ENCODE data around the gene LRRC17. TPM values are rescaled to one million over a fixed set of nuclear protein-coding genes. Genes with fewer than 3 reads are reported as not detected.

LRRC17 gene
- total RNA-seq, 2 experiments from 2014 or later, result 0.30 to 0.58 TPM

- Mint-ChIP-seq H3K9me3 (no peaks in the 10 kb centered on the region), H3K4me1 (peaks cover 2% of the 10 kb centered on the region), H3K27ac (no peak overlapping the region), H3K4me3 (no peak overlapping the region), H3K27me3 (no peaks in the 10 kb centered on the region), H3K36me3 (ENCODE audit: low read depth) (no peaks in the 10 kb centered on the region)
- DNase-seq, result no peak
- CTCF ChIA-PET, result no interaction called here
- POLR2A ChIA-PET, result no interaction called here
Measured at GRCh38 chr7:102990642-102991041, 77.8 kb downstream of the LRRC17 start.

DNA sequence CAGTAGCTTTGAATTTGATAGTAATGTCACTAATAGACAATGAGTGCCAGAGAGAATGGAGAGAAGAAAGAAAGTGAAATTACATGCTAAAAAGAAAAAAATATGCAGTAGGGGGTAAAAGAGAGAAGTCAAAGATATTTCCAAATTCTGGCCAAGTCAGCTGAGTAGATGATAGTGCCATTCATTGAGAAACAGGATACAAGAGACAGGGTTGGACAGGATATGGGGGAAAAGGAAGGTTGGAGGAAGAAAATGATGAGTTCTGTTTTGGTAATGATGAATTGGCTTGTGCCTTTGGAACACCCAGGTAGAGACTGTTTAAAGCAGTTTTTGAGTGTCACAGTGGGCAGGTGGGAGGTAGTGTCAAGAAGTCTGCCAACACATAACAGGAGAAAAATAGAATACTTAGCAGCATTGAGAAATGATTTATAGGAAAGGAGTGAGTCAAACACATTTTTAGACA lies 78.3 kb downstream of the LRRC17 start:
- ChIA-PET CTCF (no interaction called here), POLR2A (no interaction called here)
- Mint-ChIP-seq H3K4me3 (no peak overlapping the region), H3K36me3 (ENCODE audit: low read depth) (no peaks in the 10 kb centered on the region), H3K9me3 (no peaks in the 10 kb centered on the region), H3K4me1 (peaks cover 2% of the 10 kb centered on the region), H3K27me3 (no peaks in the 10 kb centered on the region), H3K27ac (no peak overlapping the region)
- DNase-seq, result no peak

GRCh38 chr7:102991540-102992214 lies 78.9 kb downstream of the LRRC17 start:
- H3K4me3 Mint-ChIP-seq, result no peak overlapping the region
- ChIA-PET POLR2A (no interaction called here), CTCF (no interaction called here)
- no peaks in the 10 kb centered on the region for H3K36me3 Mint-ChIP-seq (ENCODE audit: low read depth)
- H3K27me3 Mint-ChIP-seq, result no peaks in the 10 kb centered on the region
- H3K9me3 Mint-ChIP-seq, result no peaks in the 10 kb centered on the region
- no peak overlapping the region for H3K27ac Mint-ChIP-seq
- DNase-seq, result no peak
- peaks cover 2% of the 10 kb centered on the region for H3K4me1 Mint-ChIP-seq

DNA sequence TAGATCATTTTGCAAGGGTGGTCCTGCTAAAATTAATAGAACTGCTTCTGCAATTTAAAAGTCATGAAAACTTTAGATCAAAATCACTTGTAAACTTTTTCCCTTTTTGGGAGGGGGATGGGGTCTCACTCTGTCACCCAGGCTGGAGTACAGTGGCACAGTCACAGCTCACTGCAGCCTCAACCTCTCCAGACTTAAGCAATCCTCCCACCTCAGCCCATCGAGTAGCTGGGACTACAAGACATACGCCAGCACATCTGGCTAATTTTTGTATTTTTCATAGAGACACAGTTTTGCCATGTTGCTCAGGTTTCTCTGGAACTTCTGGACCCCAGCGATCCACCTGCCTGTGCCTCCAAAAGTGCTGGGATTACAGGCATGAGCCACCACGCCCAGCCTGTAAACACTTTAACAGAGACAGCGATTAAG lies 79.7 kb downstream of the LRRC17 start:
- H3K27me3 Mint-ChIP-seq, result no peaks in the 10 kb centered on the region
- H3K4me1 Mint-ChIP-seq, result peaks cover 2% of the 10 kb centered on the region
- ChIA-PET POLR2A (no interaction called here), CTCF (no interaction called here)
- DNase-seq, result no peak
- no peak overlapping the region for H3K27ac Mint-ChIP-seq
- H3K4me3 Mint-ChIP-seq, result no peak overlapping the region
- H3K9me3 Mint-ChIP-seq, result no peaks in the 10 kb centered on the region
- no peaks in the 10 kb centered on the region for H3K36me3 Mint-ChIP-seq (ENCODE audit: low read depth)

DNA sequence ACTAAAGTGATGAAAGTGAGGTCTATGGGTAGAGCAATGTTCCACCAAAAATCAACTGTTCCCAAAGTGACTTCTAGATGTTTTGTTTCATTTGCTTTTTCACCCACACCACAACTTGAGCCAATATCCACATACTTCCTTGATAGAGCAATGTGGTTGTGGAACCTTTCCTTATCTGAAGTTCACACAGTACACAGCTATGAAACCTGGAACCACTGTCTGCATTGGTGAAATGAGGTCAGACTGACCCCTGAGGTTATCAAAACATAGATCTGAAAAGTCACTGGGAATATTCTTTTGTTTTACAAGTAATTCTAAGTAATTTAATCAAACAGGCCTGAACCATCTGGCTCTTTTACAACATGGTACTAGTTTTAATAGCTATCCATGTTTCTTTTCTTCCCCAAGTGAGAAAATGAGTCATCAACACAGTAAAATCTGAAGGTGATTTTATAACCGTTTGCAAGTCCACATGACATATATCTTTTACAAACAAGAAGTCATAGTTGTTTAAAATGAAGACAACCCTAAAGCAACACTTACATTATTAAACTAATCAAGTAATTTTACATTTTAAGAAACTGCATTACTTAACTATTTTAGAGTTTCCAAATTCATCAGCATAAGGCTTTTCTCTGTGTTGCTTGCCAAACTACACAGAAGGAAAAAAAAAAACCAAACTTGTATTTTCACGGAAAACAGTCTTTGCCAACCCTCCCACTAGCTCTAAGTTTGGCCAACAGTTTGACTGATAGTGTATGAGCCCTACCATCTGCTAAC lies 80.3 kb downstream of the LRRC17 start:
- Mint-ChIP-seq H3K4me1 (peaks cover 2% of the 10 kb centered on the region), H3K9me3 (no peaks in the 10 kb centered on the region), H3K27me3 (no peaks in the 10 kb centered on the region), H3K27ac (no peak overlapping the region), H3K36me3 (ENCODE audit: low read depth) (no peaks in the 10 kb centered on the region), H3K4me3 (no peak overlapping the region)
- ChIA-PET POLR2A (no interaction called here), CTCF (interaction anchor here (1.0 kb wide), 1 partner anchor 34 kb away, joined by 3 read pairs; no protein-coding TSS in a partner anchor)
- no peak for DNase-seq

- Mint-ChIP-seq H3K27me3 (no peaks in the 10 kb centered on the region), H3K4me3 (no peak overlapping the region), H3K9me3 (no peaks in the 10 kb centered on the region), H3K4me1 (peaks cover 2% of the 10 kb centered on the region), H3K36me3 (ENCODE audit: low read depth) (no peaks in the 10 kb centered on the region), H3K27ac (no peak overlapping the region)
- POLR2A ChIA-PET, result no interaction called here
- no peak for DNase-seq
- CTCF ChIA-PET, result interaction anchor here (1.0 kb wide), 1 partner anchor 33 kb away, joined by 3 read pairs; no protein-coding TSS in a partner anchor
Measured at GRCh38 chr7:102993718-102994029, 80.9 kb downstream of the LRRC17 start.

GRCh38 chr7:102994567-102994966 lies 81.8 kb downstream of the LRRC17 start:
- H3K9me3 Mint-ChIP-seq, result no peaks in the 10 kb centered on the region
- H3K27me3 Mint-ChIP-seq, result no peaks in the 10 kb centered on the region
- H3K36me3 Mint-ChIP-seq (ENCODE audit: low read depth), result no peaks in the 10 kb centered on the region
- DNase-seq, result no peak
- CTCF ChIA-PET, result interaction anchor here (1.1 kb wide), 1 partner anchor 9 kb away, joined by 3 read pairs; no protein-coding TSS in a partner anchor
- H3K27ac Mint-ChIP-seq, result no peak overlapping the region
- H3K4me1 Mint-ChIP-seq, result peaks cover 2% of the 10 kb centered on the region
- POLR2A ChIA-PET, result no interaction called here
- H3K4me3 Mint-ChIP-seq, result no peak overlapping the region

Other genes starting within 250 kb of the LRRC17 start
- gene POLR2J2, start 241.3 kb upstream of the LRRC17 start, total RNA-seq, result 10 to 100 TPM; 36.6 to 37.4 TPM
- 1 to 10 TPM; 8.3 to 8.4 TPM for gene FAM185A, start 164.0 kb upstream of the LRRC17 start, total RNA-seq
- gene FBXL13, start 161.8 kb downstream of the LRRC17 start, total RNA-seq, result under 1 TPM; 0.15 to 0.17 TPM
- 10 to 100 TPM; 28.3 to 32.9 TPM for gene ARMC10, start 162.1 kb downstream of the LRRC17 start, total RNA-seq
- 1 to 10 TPM; 7.2 to 7.4 TPM for gene NAPEPLD, start 236.1 kb downstream of the LRRC17 start, total RNA-seq

Data from activated CD4-positive, alpha-beta T cell treated with anti-CD3 and anti-CD28 coated beads, Interleukin-2, amount 10 ng/mL, durations not matched to agents 7 days and 5 days (primary cell).